GM12878 (cell line): ENCODE data around the gene RPSA. TPM values are rescaled to one million over a fixed set of nuclear protein-coding genes. Genes with fewer than 3 reads are reported as not detected.
A peak's percentile ranks its signal among the peaks of the same experiment; 100 is the strongest.

Experiments used
- BHLHE40 ChIP-seq, 2 experiments: fragments of 450-650 bp in 1 of 2; IDR thresholded peaks; 2 replicates each; pipeline ENCODE4 v1.6.1; 2011 to 2017; ENCODE audit warnings: low read depth in 2 of 2, borderline replicate concordance in 1 of 2, improper control_type of control experiment in 1 of 2, low read length in 1 of 2, mild to moderate bottlenecking in 1 of 2
- BMI1 ChIP-seq: fragments of 450-650 bp; IDR thresholded peaks from 2 replicates; pipeline ENCODE4 v1.6.1; 2016; ENCODE audit warnings: mild to moderate bottlenecking, moderate library complexity, borderline replicate concordance
- CBFB ChIP-seq: IDR thresholded peaks from 2 replicates; pipeline ENCODE4 v1.6.1; 2016; ENCODE audit warnings: antibody characterized with exemption, low read depth
- CEBPB ChIP-seq, 2 experiments: fragments of 150-350 bp in 1 of 2; IDR thresholded peaks; 2 replicates each; pipeline ENCODE4 v1.6.1; 2012 to 2014; ENCODE audit warnings: low read depth in 2 of 2, low read length in 2 of 2, borderline replicate concordance in 1 of 2, inconsistent platforms in 1 of 2
- CREM ChIP-seq: IDR thresholded peaks from 2 replicates; pipeline ENCODE4 v1.6.1; 2014; ENCODE audit warnings: antibody characterized with exemption, low read depth
- EED ChIP-seq: sonication (generic); IDR thresholded peaks from 2 replicates; pipeline ENCODE4 v1.6.1; 2016; ENCODE audit warnings: antibody characterized with exemption, low read depth
- ELK1 ChIP-seq: IDR thresholded peaks from 2 replicates; pipeline ENCODE4 v1.6.1; 2012; ENCODE audit warnings: low read depth, low read length, improper control_type of control experiment
- FOXK2 ChIP-seq: fragments of 450-650 bp; IDR thresholded peaks from 2 replicates; pipeline ENCODE4 v1.6.1; 2017; ENCODE audit warnings: mild to moderate bottlenecking, moderate library complexity
- HSF1 ChIP-seq: fragments of 150-350 bp; IDR thresholded peaks from 2 replicates; pipeline ENCODE4 v1.6.1; 2014; ENCODE audit warnings: mild to moderate bottlenecking, low read depth, low read length
- IKZF2 ChIP-seq, 2 experiments: fragments of 450-650 bp; IDR thresholded peaks; 2 replicates each; pipeline ENCODE4 v1.6.1; 2017; ENCODE audit warnings: mild to moderate bottlenecking in 2 of 2, moderate library complexity in 2 of 2
- IRF4 ChIP-seq: IDR thresholded peaks from 2 replicates; pipeline ENCODE4 v1.6.1; 2011; ENCODE audit warnings: low read depth, low read length
- KAT2A ChIP-seq: conservative IDR thresholded peaks from 2 replicates; pipeline ENCODE4 v1.6.1; 2011; ENCODE audit warnings: low read depth, low read length; ENCODE audit not compliant: control insufficient read depth
- LARP7 ChIP-seq: fragments of 450-650 bp; IDR thresholded peaks from 2 replicates; pipeline ENCODE4 v1.6.1; 2017; ENCODE audit warnings: mild to moderate bottlenecking
- NFYB ChIP-seq: IDR thresholded peaks from 2 replicates; pipeline ENCODE4 v1.6.1; 2011; ENCODE audit warnings: low read depth, mild to moderate bottlenecking, low read length, improper control_type of control experiment, moderate library complexity; ENCODE audit not compliant: insufficient read depth
- SIX5 ChIP-seq: IDR thresholded peaks from 2 replicates; pipeline ENCODE4 v1.6.1; 2011; ENCODE audit warnings: mild to moderate bottlenecking, low read depth, low read length, moderate library complexity; ENCODE audit not compliant: severe bottlenecking
- SMAD1 ChIP-seq: fragments of 450-650 bp; IDR thresholded peaks from 2 replicates; pipeline ENCODE4 v1.6.1; 2018; ENCODE audit warnings: mild to moderate bottlenecking, low read depth; ENCODE audit not compliant: partially characterized antibody
- SREBF1 ChIP-seq: IDR thresholded peaks from 2 replicates; pipeline ENCODE4 v1.6.1; 2012; ENCODE audit warnings: mild to moderate bottlenecking, low read length
- WRNIP1 ChIP-seq: IDR thresholded peaks from 2 replicates; pipeline ENCODE4 v1.6.1; 2011; ENCODE audit warnings: low read depth, low read length, improper control_type of control experiment, borderline replicate concordance
- ZNF274 ChIP-seq: IDR thresholded peaks from one replicate; pipeline ENCODE4 v1.8.0; 2011; ENCODE audit not compliant: insufficient read length, insufficient read depth
- polyA plus RNA-seq, 11 experiments: library from polyadenylated mRNA; depleted of rRNA in 4 of 11; unstranded in 6 of 11; stranded (reverse) in 5 of 11; fragments of >200 nt; fragmentation: Nextera tagmentation in 4 of 11; fragmentation: Illumina TruSeq in 1 of 11; extraction: Ambion mirVana in 4 of 11; extraction: Trizol in 1 of 11; gene quantifications; 1 replicate in 1 of 11; 2 replicates in 10 of 11; pipeline versions ENCODE4 v1.2.1 to v1.2.3, GENCODE V29; 2011 to 2016; ENCODE audit warnings: inconsistent platforms in 2 of 11, missing spikeins in 2 of 11, low read depth in 1 of 11
- total RNA-seq, 4 experiments: library from RNA; depleted of rRNA in 3 of 4; stranded (reverse); fragments of >200 nt in 3 of 4; fragmentation: Illumina TruSeq in 1 of 4; extraction: Trizol in 1 of 4; gene quantifications; 2 replicates each; pipeline versions ENCODE4 v1.2.1 to v1.2.3, GENCODE V29; 2013 to 2021
- TF ChIP-seq, protein P1 (sequence below): fragments of 450-650 bp; IDR thresholded peaks from 2 replicates; pipeline ENCODE4 v1.6.1; 2017; ENCODE audit warnings: antibody characterized with exemption, mild to moderate bottlenecking, moderate library complexity

The RPSA gene
- total and polyA plus RNA-seq, 10 of the 15 experiments (the other 5 are each of a cell fraction or from before 2014, with no cell fraction given): 1,012 to 5,036 (median 3,460) TPM

- 0 out of 2 replicates have a peak, but pooled peaks have one; percentile 49 for TF ChIP-seq HSF1
- TF ChIP-seq FOXK2: peak; percentile 55; the same call in 1 of the 2 replicates
- TF ChIP-seq CBFB: peak; percentile 90
- TF ChIP-seq IRF4: no peak
- no peak for TF ChIP-seq CEBPB (IDR thresholded peaks at IDR 0.05; ENCODE audit: borderline replicate concordance in 1 of 2, low read depth in 2 of 2, low read length in 2 of 2)
- peak; percentile 76 for TF ChIP-seq SMAD1
- no peak for TF ChIP-seq BMI1
- TF ChIP-seq SREBF1: no peak
- TF ChIP-seq EED: 0 out of 2 replicates have a peak, but pooled peaks have one; percentile 42
- peak; percentile 19; the same call in 1 of the 2 replicates for TF ChIP-seq ELK1
- TF ChIP-seq, protein P1, sequence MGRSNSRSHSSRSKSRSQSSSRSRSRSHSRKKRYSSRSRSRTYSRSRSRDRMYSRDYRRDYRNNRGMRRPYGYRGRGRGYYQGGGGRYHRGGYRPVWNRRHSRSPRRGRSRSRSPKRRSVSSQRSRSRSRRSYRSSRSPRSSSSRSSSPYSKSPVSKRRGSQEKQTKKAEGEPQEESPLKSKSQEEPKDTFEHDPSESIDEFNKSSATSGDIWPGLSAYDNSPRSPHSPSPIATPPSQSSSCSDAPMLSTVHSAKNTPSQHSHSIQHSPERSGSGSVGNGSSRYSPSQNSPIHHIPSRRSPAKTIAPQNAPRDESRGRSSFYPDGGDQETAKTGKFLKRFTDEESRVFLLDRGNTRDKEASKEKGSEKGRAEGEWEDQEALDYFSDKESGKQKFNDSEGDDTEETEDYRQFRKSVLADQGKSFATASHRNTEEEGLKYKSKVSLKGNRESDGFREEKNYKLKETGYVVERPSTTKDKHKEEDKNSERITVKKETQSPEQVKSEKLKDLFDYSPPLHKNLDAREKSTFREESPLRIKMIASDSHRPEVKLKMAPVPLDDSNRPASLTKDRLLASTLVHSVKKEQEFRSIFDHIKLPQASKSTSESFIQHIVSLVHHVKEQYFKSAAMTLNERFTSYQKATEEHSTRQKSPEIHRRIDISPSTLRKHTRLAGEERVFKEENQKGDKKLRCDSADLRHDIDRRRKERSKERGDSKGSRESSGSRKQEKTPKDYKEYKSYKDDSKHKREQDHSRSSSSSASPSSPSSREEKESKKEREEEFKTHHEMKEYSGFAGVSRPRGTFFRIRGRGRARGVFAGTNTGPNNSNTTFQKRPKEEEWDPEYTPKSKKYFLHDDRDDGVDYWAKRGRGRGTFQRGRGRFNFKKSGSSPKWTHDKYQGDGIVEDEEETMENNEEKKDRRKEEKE: no peak
- peak; percentile 88 for TF ChIP-seq NFYB
- peak; percentile 48 to 49; a peak in 1 of 4 replicates for TF ChIP-seq IKZF2 (IDR thresholded peaks at IDR 0.05)
- TF ChIP-seq BHLHE40 (IDR thresholded peaks at IDR 0.05; ENCODE audit: borderline replicate concordance in 1 of 2, low read depth in 2 of 2, low read length in 1 of 2): peak; percentile 83 to 94
- no peak for TF ChIP-seq ZNF274
- no peak for TF ChIP-seq WRNIP1
- TF ChIP-seq SIX5: no peak
- TF ChIP-seq LARP7: peak; percentile 95
- TF ChIP-seq KAT2A: no peak
- TF ChIP-seq CREM: peak; percentile 92
These were observed at the start of gene RPSA (continued) for GRCh38 chr3:39406368-39407258.
